Measurements from ENCODE around the gene FAM135A.
A peak's percentile ranks its signal among the peaks of the same experiment; 100 is the strongest.

DNA sequence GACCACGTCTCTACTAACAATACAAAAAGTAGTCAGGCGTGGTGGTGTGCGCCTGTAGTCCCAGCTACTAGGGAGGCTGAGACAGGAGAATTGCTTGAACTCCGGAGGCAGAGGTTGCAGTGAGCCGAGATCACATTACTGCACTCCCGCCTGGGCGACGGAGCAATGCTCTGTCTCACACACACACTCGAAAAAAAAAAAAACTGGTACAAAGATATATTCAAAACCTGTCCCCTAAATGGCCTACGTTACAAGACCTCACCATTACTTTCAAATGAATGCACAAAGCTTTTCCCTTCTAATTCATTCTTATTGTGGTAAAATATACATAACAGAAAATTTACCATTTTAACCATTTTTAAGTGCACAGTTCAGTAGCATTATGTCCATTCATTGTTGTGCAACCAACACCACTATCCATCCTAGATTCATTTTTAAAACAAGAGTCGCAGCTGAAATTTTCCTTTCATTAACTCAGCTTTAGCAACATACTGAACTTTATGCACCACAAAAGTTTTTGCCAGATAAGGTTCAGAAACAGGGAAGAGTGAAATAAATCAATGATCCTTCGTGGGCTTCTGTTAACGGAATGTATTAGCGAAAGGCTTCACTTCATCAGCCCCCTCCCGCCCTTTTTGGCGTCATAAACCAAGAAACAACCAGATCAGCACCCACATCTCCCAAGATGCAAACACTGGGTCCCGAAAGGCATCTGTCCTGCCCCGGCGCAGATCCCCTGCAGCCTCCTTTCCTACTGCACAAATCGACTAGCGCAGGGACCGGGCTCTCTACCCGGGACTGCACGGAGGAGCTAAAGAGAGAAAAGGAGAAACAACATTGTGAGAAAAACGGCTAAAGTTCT, 825 bp upstream of the FAM135A start:
- peak in 1 of 2 donors; percentile 23 for TF ChIP-seq POLR2A (IDR thresholded peaks at IDR 0.05)
- TF ChIP-seq, protein P1, sequence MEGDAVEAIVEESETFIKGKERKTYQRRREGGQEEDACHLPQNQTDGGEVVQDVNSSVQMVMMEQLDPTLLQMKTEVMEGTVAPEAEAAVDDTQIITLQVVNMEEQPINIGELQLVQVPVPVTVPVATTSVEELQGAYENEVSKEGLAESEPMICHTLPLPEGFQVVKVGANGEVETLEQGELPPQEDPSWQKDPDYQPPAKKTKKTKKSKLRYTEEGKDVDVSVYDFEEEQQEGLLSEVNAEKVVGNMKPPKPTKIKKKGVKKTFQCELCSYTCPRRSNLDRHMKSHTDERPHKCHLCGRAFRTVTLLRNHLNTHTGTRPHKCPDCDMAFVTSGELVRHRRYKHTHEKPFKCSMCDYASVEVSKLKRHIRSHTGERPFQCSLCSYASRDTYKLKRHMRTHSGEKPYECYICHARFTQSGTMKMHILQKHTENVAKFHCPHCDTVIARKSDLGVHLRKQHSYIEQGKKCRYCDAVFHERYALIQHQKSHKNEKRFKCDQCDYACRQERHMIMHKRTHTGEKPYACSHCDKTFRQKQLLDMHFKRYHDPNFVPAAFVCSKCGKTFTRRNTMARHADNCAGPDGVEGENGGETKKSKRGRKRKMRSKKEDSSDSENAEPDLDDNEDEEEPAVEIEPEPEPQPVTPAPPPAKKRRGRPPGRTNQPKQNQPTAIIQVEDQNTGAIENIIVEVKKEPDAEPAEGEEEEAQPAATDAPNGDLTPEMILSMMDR (IDR thresholded peaks at IDR 0.05): no peak

Data from Peyer's patch (tissue), 4 donors.